Keratinocyte (primary cell): ENCODE results near the gene PLEKHF1. TPM values are rescaled to one million over a fixed set of nuclear protein-coding genes. Genes with fewer than 3 reads are reported as not detected.

ENCODE experiments used
- DNase-seq: peaks from one replicate; pipeline ENCODE4 v3.0.0-alpha.2; 2011; ENCODE audit warnings: low read depth, missing footprints, low spot score
- FAIRE-seq: peaks from 2 replicates; lab custom pipeline; 2011; peaks lifted over from hg19 to GRCh38; lab: Jason Lieb, UNC
- H2AFZ ChIP-seq: 2 replicates; pipeline ENCODE4 v1.6.0; 2012; ENCODE audit warnings: low read length, control low read depth, inconsistent platforms; ENCODE audit not compliant: control insufficient read depth
- H3K27ac ChIP-seq: 2 replicates; pipeline ENCODE4 v1.5.1; 2011; ENCODE audit warnings: low read length; ENCODE audit not compliant: control insufficient read depth, insufficient read depth
- H3K27me3 ChIP-seq: 3 replicates; pipeline ENCODE4 v1.6.0; 2011; ENCODE audit warnings: low read length; ENCODE audit not compliant: control insufficient read depth, insufficient read depth; ENCODE audit errors: extremely low read depth
- H3K36me3 ChIP-seq, 2 experiments: 2 replicates in 1 of 2; 3 replicates in 1 of 2; pipeline ENCODE4 v1.5.1; 2011; ENCODE audit warnings: low read length in 2 of 2, mild to moderate bottlenecking in 1 of 2; ENCODE audit not compliant: control insufficient read depth in 2 of 2, insufficient read depth in 2 of 2; ENCODE audit errors: extremely low read depth in 1 of 2
- H3K4me1 ChIP-seq: 3 replicates; pipeline ENCODE4 v1.5.1; 2011; ENCODE audit warnings: low read length; ENCODE audit not compliant: control insufficient read depth, insufficient read depth; ENCODE audit errors: extremely low read depth
- H3K4me2 ChIP-seq: 3 replicates; pipeline ENCODE4 v1.6.0; 2011; ENCODE audit warnings: low read depth, low read length; ENCODE audit not compliant: control insufficient read depth, insufficient read depth; ENCODE audit errors: extremely low read depth
- H3K4me3 ChIP-seq, 3 experiments: fragments of 200-600 bp in 1 of 3; sonication (generic) in 1 of 3; 2 replicates in 2 of 3; 3 replicates in 1 of 3; pipeline ENCODE4 v1.5.1; 2011 to 2016; ENCODE audit warnings: low read length in 3 of 3, mild to moderate bottlenecking in 3 of 3, control low read depth in 2 of 3, inconsistent platforms in 1 of 3, low read depth in 1 of 3, mixed read lengths in 1 of 3, mixed run types in 1 of 3, moderate library complexity in 1 of 3; ENCODE audit not compliant: control insufficient read depth in 2 of 3, insufficient read depth in 2 of 3; ENCODE audit errors: extremely low read depth in 1 of 3
- H3K79me2 ChIP-seq: 2 replicates; pipeline ENCODE4 v1.6.0; 2012; ENCODE audit warnings: low read length; ENCODE audit not compliant: control insufficient read depth, insufficient read depth
- H3K9ac ChIP-seq: 3 replicates; pipeline ENCODE4 v1.6.0; 2011; ENCODE audit warnings: low read length; ENCODE audit not compliant: control insufficient read depth, insufficient read depth; ENCODE audit errors: extremely low read depth
- H3K9me1 ChIP-seq: 3 replicates; pipeline ENCODE4 v1.6.0; 2011; ENCODE audit warnings: low read length; ENCODE audit not compliant: control insufficient read depth, insufficient read depth; ENCODE audit errors: extremely low read depth
- H3K9me3 ChIP-seq: 2 replicates; pipeline ENCODE4 v1.5.1; 2012; ENCODE audit warnings: low read depth, low read length; ENCODE audit not compliant: control insufficient read depth
- H4K20me1 ChIP-seq: 3 replicates; pipeline ENCODE4 v1.6.0; 2011; ENCODE audit warnings: low read length; ENCODE audit not compliant: control insufficient read depth, insufficient read depth; ENCODE audit errors: extremely low read depth
- CTCF ChIP-seq, 3 experiments: IDR thresholded peaks in 1 of 3; conservative IDR thresholded peaks in 1 of 3; optimal IDR thresholded peaks in 1 of 3; 2 replicates in 2 of 3; 3 replicates in 1 of 3; pipeline versions ENCODE3 to v1.5.1; 2011; ENCODE audit warnings: low read length in 3 of 3, mild to moderate bottlenecking in 3 of 3, moderate library complexity in 2 of 3, control low read depth in 1 of 3, inconsistent platforms in 1 of 3; ENCODE audit not compliant: insufficient read depth in 2 of 3; ENCODE audit errors: extremely low read depth in 1 of 3
- EZH2 ChIP-seq: IDR thresholded peaks from one replicate; pipeline ENCODE4 v1.6.1; 2012; ENCODE audit warnings: inconsistent platforms, mild to moderate bottlenecking, low read length, moderate library complexity
- dilution Hi-C: fragments of 300-500 bp; cut with MboI; formaldehyde crosslinking; loops from one replicate; pipeline ENCODE4 v1.7.0; 2020; ENCODE audit warnings: low sequenced_read_pairs; ENCODE audit not compliant: extremely low pct_ligation_motif_present
- polyA plus RNA-seq, 5 experiments: library from polyadenylated mRNA; depleted of rRNA in 3 of 5; stranded (reverse) in 3 of 5; stranded (forward) in 1 of 5; unstranded in 1 of 5; fragments of >200 nt; gene quantifications; 1 replicate in 1 of 5; 2 replicates in 3 of 5; 3 replicates in 1 of 5; pipeline versions ENCODE4 v1.2.1 to v1.2.3, GENCODE V29; 2011 to 2012; ENCODE audit warnings: missing spikeins in 2 of 5, low read depth in 1 of 5, low replicate concordance in 1 of 5

The PLEKHF1 gene
- polyA plus RNA-seq, 1 donor (not counting 4 experiments of a cell fraction or from before 2014, with no cell fraction given) = 9.4 TPM

GRCh38 chr19:29616541-29616940, 48.7 kb upstream of the PLEKHF1 start:
- H3K4me2 ChIP-seq = no peak overlapping the region
- H3K9me1 ChIP-seq = no peaks in the 10 kb centered on the region
- TF ChIP-seq EZH2 = no peak
- TF ChIP-seq CTCF (optimal IDR thresholded peaks at IDR 0.05 in 1 of 3, IDR thresholded peaks at IDR 0.05 in 1 of 3, conservative IDR thresholded peaks at IDR 0.05 in 1 of 3; ENCODE audit: extremely low read depth in 1 of 3, insufficient read depth in 2 of 3, low read length in 3 of 3) = no peak
- no peak overlapping the region for H2AFZ ChIP-seq
- no peak overlapping the region for H3K9ac ChIP-seq
- no peaks in the 10 kb centered on the region for H3K4me1 ChIP-seq
- dilution Hi-C loops = no loop called here
- no peaks in the 10 kb centered on the region for H3K27me3 ChIP-seq
- H3K4me3 ChIP-seq = no peak overlapping the region
- FAIRE-seq (no peak), DNase-seq (no peak)
- peaks cover 23 to 24% of the 10 kb centered on the region in 2 experiments for H3K36me3 ChIP-seq
- no peaks in the 10 kb centered on the region for H3K9me3 ChIP-seq
- no peaks in the 10 kb centered on the region for H4K20me1 ChIP-seq
- H3K79me2 ChIP-seq = no peaks in the 10 kb centered on the region
- no peak overlapping the region for H3K27ac ChIP-seq

GRCh38 chr19:29617366-29618266, 47.6 kb upstream of the PLEKHF1 start:
- H3K79me2 ChIP-seq = no peaks in the 10 kb centered on the region
- DNase-seq (no peak), FAIRE-seq (no peak)
- H4K20me1 ChIP-seq = no peaks in the 10 kb centered on the region
- TF ChIP-seq EZH2 (no peak), CTCF (optimal IDR thresholded peaks at IDR 0.05 in 1 of 3, IDR thresholded peaks at IDR 0.05 in 1 of 3, conservative IDR thresholded peaks at IDR 0.05 in 1 of 3; ENCODE audit: extremely low read depth in 1 of 3, insufficient read depth in 2 of 3, low read length in 3 of 3) (no peak)
- H3K4me3 ChIP-seq = no peak overlapping the region
- no peaks in the 10 kb centered on the region for H3K4me1 ChIP-seq
- no peak overlapping the region for H3K9ac ChIP-seq
- peaks cover 12 to 15% of the 10 kb centered on the region in 2 experiments for H3K36me3 ChIP-seq
- H2AFZ ChIP-seq = no peak overlapping the region
- H3K9me1 ChIP-seq = no peaks in the 10 kb centered on the region
- no peak overlapping the region for H3K4me2 ChIP-seq
- H3K27ac ChIP-seq = no peak overlapping the region
- H3K9me3 ChIP-seq = no peaks in the 10 kb centered on the region
- dilution Hi-C loops = no loop called here
- peaks cover 3% of the 10 kb centered on the region for H3K27me3 ChIP-seq
